Measurements from ENCODE around the gene RBMXL2.

The RBMXL2 gene

GRCh38 chr11:7088921-7089320 lies at the start of gene RBMXL2:
Gene RBMXL2 (plus strand): TSS chr11:7088998. CDS start chr11:7089121, 123 bp downstream.
- TF ChIP-seq POLR2A (IDR thresholded peaks at IDR 0.05; ENCODE audit: extremely low read depth, insufficient read length) = no peak
- TF ChIP-seq, protein P1, sequence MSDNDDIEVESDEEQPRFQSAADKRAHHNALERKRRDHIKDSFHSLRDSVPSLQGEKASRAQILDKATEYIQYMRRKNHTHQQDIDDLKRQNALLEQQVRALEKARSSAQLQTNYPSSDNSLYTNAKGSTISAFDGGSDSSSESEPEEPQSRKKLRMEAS (IDR thresholded peaks at IDR 0.05; ENCODE audit: low read depth, low read length) = no peak
- TF ChIP-seq MYC (IDR thresholded peaks at IDR 0.05; ENCODE audit: low read depth, low read length) = no peak
- TF ChIP-seq, protein P2, sequence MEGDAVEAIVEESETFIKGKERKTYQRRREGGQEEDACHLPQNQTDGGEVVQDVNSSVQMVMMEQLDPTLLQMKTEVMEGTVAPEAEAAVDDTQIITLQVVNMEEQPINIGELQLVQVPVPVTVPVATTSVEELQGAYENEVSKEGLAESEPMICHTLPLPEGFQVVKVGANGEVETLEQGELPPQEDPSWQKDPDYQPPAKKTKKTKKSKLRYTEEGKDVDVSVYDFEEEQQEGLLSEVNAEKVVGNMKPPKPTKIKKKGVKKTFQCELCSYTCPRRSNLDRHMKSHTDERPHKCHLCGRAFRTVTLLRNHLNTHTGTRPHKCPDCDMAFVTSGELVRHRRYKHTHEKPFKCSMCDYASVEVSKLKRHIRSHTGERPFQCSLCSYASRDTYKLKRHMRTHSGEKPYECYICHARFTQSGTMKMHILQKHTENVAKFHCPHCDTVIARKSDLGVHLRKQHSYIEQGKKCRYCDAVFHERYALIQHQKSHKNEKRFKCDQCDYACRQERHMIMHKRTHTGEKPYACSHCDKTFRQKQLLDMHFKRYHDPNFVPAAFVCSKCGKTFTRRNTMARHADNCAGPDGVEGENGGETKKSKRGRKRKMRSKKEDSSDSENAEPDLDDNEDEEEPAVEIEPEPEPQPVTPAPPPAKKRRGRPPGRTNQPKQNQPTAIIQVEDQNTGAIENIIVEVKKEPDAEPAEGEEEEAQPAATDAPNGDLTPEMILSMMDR (IDR thresholded peaks at IDR 0.05; ENCODE audit: low read depth, low read length) = no peak
- DNase-seq (ENCODE audit: low read depth) = no peak
- H3K4me3 ChIP-seq (ENCODE audit: low read depth, low read length) = no peak within 1 kb of the TSS

DNA sequence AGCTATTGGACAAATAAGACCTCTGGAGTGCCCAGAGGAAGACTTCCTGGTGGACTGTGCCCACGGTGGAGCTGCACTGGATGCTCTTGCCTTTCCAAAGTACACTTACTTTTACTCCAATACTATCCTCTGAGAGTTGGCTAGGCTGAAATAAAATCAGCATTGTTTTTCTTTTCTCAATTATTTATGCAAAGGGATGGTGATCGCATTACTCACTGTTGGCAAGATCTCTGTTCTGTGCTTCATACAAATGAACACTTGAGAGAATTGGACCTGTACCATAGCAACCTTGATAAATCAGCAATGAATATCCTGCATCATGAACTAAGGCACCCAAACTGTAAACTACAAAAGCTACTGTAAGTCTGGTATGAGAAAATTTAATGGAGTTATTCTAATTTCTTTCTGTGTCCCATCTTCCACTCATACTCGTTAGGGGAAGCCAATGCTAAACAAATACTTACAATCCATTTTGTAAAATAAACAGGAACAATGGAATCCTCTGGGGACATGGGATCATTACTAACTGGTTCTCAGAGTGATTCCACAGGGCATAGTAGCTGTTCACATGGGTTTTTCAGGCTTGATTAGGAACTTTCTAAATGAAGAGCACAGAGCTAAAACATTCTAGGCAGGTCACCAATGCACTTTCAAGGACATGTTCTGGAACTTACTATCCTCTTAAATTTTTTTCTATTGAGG lies 42.2 kb upstream of the RBMXL2 start:
- DNase-seq (ENCODE audit: low read depth) = no peak
- no peak for TF ChIP-seq MYC (IDR thresholded peaks at IDR 0.05; ENCODE audit: low read depth, low read length)
- no peak overlapping the region for H3K4me3 ChIP-seq (ENCODE audit: low read depth, low read length)

GRCh38 chr11:7050191-7050590 lies 38.6 kb upstream of the RBMXL2 start:
- no peak for DNase-seq (ENCODE audit: low read depth)
- H3K4me3 ChIP-seq (ENCODE audit: low read depth, low read length) = no peak overlapping the region
- TF ChIP-seq, protein P2 (IDR thresholded peaks at IDR 0.05; ENCODE audit: low read depth, low read length) = no peak
- TF ChIP-seq MYC (IDR thresholded peaks at IDR 0.05; ENCODE audit: low read depth, low read length) = no peak
- TF ChIP-seq POLR2A (IDR thresholded peaks at IDR 0.05; ENCODE audit: extremely low read depth, insufficient read length) = no peak
- TF ChIP-seq, protein P1 (IDR thresholded peaks at IDR 0.05; ENCODE audit: low read depth, low read length) = no peak

DNA sequence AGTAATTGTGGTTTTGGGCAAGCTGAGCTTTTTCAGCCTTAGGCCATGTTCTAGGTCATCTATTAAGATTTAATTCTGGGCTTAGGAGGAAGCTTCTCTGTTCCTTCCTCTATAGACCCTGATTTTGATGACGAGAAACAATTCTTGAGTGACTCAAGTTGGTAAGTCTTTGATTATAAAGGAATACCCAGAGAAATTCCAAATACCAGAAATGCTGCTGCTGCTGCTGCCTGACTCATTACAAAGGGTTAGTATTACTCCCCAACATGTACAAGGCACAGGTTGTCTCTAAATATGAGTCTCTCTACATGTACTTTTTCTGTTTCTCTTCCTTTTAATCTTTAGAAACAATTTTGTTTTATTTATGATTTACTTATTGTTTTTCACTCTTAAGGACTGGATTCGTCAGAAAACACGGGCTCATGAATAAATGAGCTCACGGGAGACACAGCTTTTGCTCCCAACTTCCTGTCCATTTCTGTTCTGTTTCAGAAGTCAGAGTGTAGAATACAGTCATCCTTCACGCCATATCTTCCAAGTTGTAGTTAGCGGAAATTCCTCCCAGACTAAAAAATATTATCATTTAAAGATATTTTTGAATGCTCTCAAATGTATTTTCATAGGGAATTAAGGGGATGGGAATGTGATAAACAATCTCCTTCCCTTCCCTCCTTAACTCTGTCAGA lies 31.8 kb upstream of the RBMXL2 start:
- TF ChIP-seq, protein P2 (IDR thresholded peaks at IDR 0.05; ENCODE audit: low read depth, low read length) = no peak
- TF ChIP-seq MYC (IDR thresholded peaks at IDR 0.05; ENCODE audit: low read depth, low read length) (no peak), POLR2A (IDR thresholded peaks at IDR 0.05; ENCODE audit: extremely low read depth, insufficient read length) (no peak)
- TF ChIP-seq, protein P1 (IDR thresholded peaks at IDR 0.05; ENCODE audit: low read depth, low read length) = no peak
- no peak for DNase-seq (ENCODE audit: low read depth)
- no peak overlapping the region for H3K4me3 ChIP-seq (ENCODE audit: low read depth, low read length)

- H3K4me3 ChIP-seq (ENCODE audit: low read depth, low read length) = no peak overlapping the region
- TF ChIP-seq, protein P2 (IDR thresholded peaks at IDR 0.05; ENCODE audit: low read depth, low read length) = no peak
- DNase-seq (ENCODE audit: low read depth) = no peak
Observed at GRCh38 chr11:7057641-7058040, 31.2 kb upstream of the RBMXL2 start.

DNA sequence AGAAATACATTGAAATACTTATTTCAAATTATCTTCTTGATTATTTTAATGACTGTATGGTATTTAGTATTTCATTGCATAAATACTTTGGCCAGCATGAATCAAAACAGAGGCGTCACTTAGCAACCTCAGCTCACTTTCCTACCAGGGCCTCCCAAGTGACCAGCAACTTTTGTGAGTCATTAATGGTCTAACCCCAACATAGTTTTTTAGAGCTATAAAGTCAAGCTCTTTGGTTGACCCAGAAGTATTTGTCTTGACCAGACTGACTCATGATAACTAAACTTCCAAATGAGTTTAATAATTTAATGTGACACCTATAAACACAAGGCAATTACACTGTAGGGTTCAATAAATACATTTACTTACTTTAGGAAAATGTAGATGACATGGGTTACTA lies 27.9 kb upstream of the RBMXL2 start:
- no peak overlapping the region for H3K4me3 ChIP-seq (ENCODE audit: low read depth, low read length)
- TF ChIP-seq, protein P1 (IDR thresholded peaks at IDR 0.05; ENCODE audit: low read depth, low read length) = no peak
- TF ChIP-seq POLR2A (IDR thresholded peaks at IDR 0.05; ENCODE audit: extremely low read depth, insufficient read length) (no peak), MYC (IDR thresholded peaks at IDR 0.05; ENCODE audit: low read depth, low read length) (no peak)
- TF ChIP-seq, protein P2 (IDR thresholded peaks at IDR 0.05; ENCODE audit: low read depth, low read length) = no peak
- no peak for DNase-seq (ENCODE audit: low read depth)

Data from NB4 (cell line).